ENCODE data around the gene FOXN4.
A peak's percentile ranks its signal among the peaks of the same experiment; 100 is the strongest.

The FOXN4 gene

DNA sequence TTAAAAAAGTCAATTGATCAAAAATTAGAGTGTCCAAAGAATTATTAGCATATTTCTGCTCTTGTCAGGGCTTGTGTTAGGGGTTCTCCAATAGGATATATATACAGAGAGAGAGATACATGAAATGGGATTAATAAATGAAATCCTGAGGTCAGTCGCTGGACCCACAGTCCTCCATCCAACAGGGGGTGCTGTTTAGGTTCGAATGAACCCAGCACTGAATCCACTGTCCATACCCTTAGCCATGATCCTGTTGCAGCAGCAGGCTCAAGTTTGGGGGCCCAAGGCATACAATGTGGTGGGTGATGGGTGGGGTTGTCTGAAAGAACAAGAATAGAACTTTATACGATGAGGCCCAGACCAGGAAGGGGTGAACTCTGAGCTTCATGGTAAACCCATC is 37.8 kb upstream of the FOXN4 start:
- DNase-seq (ENCODE audit: low spot score): no peak
- TF ChIP-seq, protein P1, sequence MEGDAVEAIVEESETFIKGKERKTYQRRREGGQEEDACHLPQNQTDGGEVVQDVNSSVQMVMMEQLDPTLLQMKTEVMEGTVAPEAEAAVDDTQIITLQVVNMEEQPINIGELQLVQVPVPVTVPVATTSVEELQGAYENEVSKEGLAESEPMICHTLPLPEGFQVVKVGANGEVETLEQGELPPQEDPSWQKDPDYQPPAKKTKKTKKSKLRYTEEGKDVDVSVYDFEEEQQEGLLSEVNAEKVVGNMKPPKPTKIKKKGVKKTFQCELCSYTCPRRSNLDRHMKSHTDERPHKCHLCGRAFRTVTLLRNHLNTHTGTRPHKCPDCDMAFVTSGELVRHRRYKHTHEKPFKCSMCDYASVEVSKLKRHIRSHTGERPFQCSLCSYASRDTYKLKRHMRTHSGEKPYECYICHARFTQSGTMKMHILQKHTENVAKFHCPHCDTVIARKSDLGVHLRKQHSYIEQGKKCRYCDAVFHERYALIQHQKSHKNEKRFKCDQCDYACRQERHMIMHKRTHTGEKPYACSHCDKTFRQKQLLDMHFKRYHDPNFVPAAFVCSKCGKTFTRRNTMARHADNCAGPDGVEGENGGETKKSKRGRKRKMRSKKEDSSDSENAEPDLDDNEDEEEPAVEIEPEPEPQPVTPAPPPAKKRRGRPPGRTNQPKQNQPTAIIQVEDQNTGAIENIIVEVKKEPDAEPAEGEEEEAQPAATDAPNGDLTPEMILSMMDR (IDR thresholded peaks at IDR 0.05; ENCODE audit: extremely low read depth, insufficient read depth, missing control alignments): peak; percentile 30
- in situ Hi-C loops (cut with MboI; ENCODE audit: low pct_unique_long_range_greater_than_20kb, low sequenced_read_pairs, unreplicated experiment): no loop called here

DNA sequence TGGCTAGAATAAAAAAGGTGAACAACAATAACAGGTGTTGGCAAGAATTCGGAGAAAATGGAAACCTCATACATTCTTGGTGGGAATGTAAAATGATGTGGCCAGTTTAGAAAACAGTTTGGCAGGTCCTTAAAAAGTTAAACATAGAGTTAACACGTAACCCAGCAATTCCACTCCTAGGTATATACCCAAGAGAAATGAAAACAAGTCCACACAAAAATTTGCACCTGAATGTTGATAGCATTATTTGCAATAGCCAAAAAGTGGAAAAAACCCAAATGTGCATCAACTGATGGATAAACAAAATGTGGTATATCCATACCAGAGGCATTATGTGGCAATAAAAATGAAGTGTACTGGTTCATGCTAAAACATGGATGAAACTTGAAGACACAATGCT is 36.3 kb upstream of the FOXN4 start:
- TF ChIP-seq, protein P1 (IDR thresholded peaks at IDR 0.05; ENCODE audit: extremely low read depth, insufficient read depth, missing control alignments): no peak
- no peak for DNase-seq (ENCODE audit: low spot score)

DNA sequence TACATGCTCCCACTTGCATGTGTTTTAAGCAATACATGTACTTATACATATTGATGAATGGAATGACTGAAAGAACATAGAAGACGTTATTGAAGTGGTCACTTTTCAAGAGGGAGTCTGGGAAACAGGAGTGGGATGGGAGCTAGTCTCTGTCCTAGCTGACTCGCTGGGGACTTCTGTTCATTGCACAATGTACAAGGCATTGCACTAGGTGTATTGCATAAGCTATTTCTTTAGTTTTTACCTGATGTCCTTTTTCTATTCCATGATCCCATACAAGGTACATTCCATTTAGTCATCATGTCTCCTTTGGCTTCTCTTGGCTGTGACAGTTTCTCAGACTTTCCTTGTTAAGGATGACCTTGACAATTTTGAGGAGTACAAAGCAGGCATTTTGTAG is 34.6 kb upstream of the FOXN4 start:
- no peak for DNase-seq (ENCODE audit: low spot score)
- in situ Hi-C loops (cut with MboI; ENCODE audit: low pct_unique_long_range_greater_than_20kb, low sequenced_read_pairs, unreplicated experiment): no loop called here
- TF ChIP-seq, protein P1 (IDR thresholded peaks at IDR 0.05; ENCODE audit: extremely low read depth, insufficient read depth, missing control alignments): no peak

More for the DNA sequence above, 36.3 kb upstream of the FOXN4 start:
- in situ Hi-C loops (cut with MboI; ENCODE audit: low pct_unique_long_range_greater_than_20kb, low sequenced_read_pairs, unreplicated experiment): no loop called here

DNA sequence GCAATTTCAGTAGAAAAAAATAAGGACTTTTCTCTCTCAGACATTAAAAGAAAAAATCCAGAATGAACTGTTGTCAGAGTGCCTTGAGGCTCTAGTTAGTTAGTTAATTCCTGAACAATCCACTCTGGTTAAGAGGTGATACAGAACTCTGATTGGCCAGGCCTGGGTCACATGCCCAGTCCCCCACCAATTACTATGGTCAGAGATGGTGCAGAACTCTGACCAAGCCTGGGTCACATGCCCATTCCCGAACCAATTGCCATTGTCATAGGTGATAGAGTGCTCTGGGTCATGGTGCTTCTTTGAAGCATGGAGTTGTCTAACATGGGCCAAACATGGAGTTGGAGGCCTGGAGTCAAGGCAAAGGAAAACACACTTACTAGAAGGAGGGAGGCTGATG is 27.5 kb upstream of the FOXN4 start:
- no peak for DNase-seq (ENCODE audit: low spot score)
- in situ Hi-C loops (cut with MboI; ENCODE audit: low pct_unique_long_range_greater_than_20kb, low sequenced_read_pairs, unreplicated experiment): no loop called here
- TF ChIP-seq, protein P1 (IDR thresholded peaks at IDR 0.05; ENCODE audit: extremely low read depth, insufficient read depth, missing control alignments): no peak

DNA sequence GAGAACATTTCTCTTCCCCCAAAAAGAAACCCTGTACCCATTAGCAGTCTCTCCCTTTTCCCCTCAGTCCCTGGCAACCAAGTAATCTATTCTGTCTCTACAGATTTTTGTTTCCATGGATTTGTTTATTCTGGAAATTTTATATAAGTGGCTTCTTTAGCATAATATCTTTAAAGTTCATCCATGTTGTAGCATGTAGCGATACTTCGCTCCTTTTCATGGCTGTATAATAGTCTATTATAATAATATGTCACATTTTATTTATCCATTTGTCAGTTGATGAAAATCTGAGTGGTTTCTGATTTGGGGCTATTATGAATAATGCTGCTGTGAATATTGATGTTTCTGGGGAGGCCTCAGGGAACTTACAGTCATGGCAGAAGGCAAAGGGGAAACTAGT is 25.8 kb upstream of the FOXN4 start:
- TF ChIP-seq, protein P1 (IDR thresholded peaks at IDR 0.05; ENCODE audit: extremely low read depth, insufficient read depth, missing control alignments): no peak
- no peak for DNase-seq (ENCODE audit: low spot score)
- in situ Hi-C loops (cut with MboI; ENCODE audit: low pct_unique_long_range_greater_than_20kb, low sequenced_read_pairs, unreplicated experiment): no loop called here

DNA sequence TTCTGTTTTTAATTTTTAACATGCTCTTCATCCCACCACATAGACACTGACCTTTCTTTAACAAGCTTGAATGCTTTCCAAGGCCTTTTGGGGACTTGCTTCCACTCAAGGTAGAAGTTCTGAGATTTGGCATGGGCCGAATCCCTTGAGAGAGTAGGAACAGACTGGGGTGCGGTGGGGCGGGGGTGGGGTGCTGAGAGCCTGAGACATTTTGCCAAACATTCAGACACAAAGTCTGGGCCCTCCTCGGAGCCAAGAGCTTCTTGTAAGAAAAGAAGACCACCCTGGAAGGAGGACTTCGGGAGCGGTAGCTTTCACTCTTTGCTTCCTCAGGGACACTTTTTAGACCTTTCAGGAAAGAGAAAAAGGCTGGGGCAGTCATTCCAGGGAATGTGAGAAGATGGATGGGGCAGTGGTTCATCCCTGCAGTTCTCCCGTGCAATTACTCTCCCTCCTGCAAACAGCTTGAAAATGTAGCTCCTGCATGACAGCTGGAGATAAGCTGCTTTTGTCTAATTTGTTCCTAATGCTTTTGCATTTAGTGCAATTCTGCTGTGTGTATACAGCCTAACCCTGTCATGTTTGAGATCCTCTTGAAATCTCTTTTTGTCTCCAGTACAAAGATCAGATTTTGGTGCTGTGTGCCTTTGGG is 22.3 kb upstream of the FOXN4 start:
- TF ChIP-seq, protein P1 (IDR thresholded peaks at IDR 0.05; ENCODE audit: extremely low read depth, insufficient read depth, missing control alignments): no peak
- in situ Hi-C loops (cut with MboI; ENCODE audit: low pct_unique_long_range_greater_than_20kb, low sequenced_read_pairs, unreplicated experiment): no loop called here
- no peak for DNase-seq (ENCODE audit: low spot score)
